ENCODE measurements around the gene R3HDM1.

Gene R3HDM1

GRCh38 chr2:135551356-135551755 is 20.1 kb downstream of the R3HDM1 start:
- TF ChIP-seq GATA3 (IDR thresholded peaks at IDR 0.05; ENCODE audit: low read depth, low read length) (no peak), GATA2 (IDR thresholded peaks at IDR 0.05; ENCODE audit: low read depth, low read length) (no peak)

- TF ChIP-seq GATA2 (IDR thresholded peaks at IDR 0.05; ENCODE audit: low read depth, low read length) (no peak), GATA3 (IDR thresholded peaks at IDR 0.05; ENCODE audit: low read depth, low read length) (no peak)
These were observed 21.6 kb downstream of the R3HDM1 start for GRCh38 chr2:135552887-135553286.

GRCh38 chr2:135555311-135555710 is 24.0 kb downstream of the R3HDM1 start:
- TF ChIP-seq GATA3 (IDR thresholded peaks at IDR 0.05; ENCODE audit: low read depth, low read length) = no peak
- no peak for TF ChIP-seq GATA2 (IDR thresholded peaks at IDR 0.05; ENCODE audit: low read depth, low read length)

GRCh38 chr2:135557530-135557929 is 26.2 kb downstream of the R3HDM1 start:
- no peak for TF ChIP-seq GATA2 (IDR thresholded peaks at IDR 0.05; ENCODE audit: low read depth, low read length)
- no peak for TF ChIP-seq GATA3 (IDR thresholded peaks at IDR 0.05; ENCODE audit: low read depth, low read length)

- TF ChIP-seq GATA3 (IDR thresholded peaks at IDR 0.05; ENCODE audit: low read depth, low read length) (no peak), GATA2 (IDR thresholded peaks at IDR 0.05; ENCODE audit: low read depth, low read length) (no peak)
These were observed 30.6 kb downstream of the R3HDM1 start for GRCh38 chr2:135561925-135562324.

GRCh38 chr2:135563793-135564192 is 32.5 kb downstream of the R3HDM1 start:
- TF ChIP-seq GATA2 (IDR thresholded peaks at IDR 0.05; ENCODE audit: low read depth, low read length) (no peak), GATA3 (IDR thresholded peaks at IDR 0.05; ENCODE audit: low read depth, low read length) (no peak)

GRCh38 chr2:135570884-135571283 is 39.6 kb downstream of the R3HDM1 start:
- TF ChIP-seq GATA3 (IDR thresholded peaks at IDR 0.05; ENCODE audit: low read depth, low read length) (no peak), GATA2 (IDR thresholded peaks at IDR 0.05; ENCODE audit: low read depth, low read length) (no peak)

- no peak for TF ChIP-seq GATA2 (IDR thresholded peaks at IDR 0.05; ENCODE audit: low read depth, low read length)
- TF ChIP-seq GATA3 (IDR thresholded peaks at IDR 0.05; ENCODE audit: low read depth, low read length) = no peak
These were observed 42.3 kb downstream of the R3HDM1 start for GRCh38 chr2:135573620-135574019.

- TF ChIP-seq GATA2 (IDR thresholded peaks at IDR 0.05; ENCODE audit: low read depth, low read length) (no peak), GATA3 (IDR thresholded peaks at IDR 0.05; ENCODE audit: low read depth, low read length) (no peak)
These were observed 50.0 kb downstream of the R3HDM1 start for GRCh38 chr2:135581282-135581681.

- no peak for TF ChIP-seq GATA3 (IDR thresholded peaks at IDR 0.05; ENCODE audit: low read depth, low read length)
- TF ChIP-seq GATA2 (IDR thresholded peaks at IDR 0.05; ENCODE audit: low read depth, low read length) = no peak
These were observed 51.1 kb downstream of the R3HDM1 start for GRCh38 chr2:135582383-135582782.

- TF ChIP-seq GATA2 (IDR thresholded peaks at IDR 0.05; ENCODE audit: low read depth, low read length) (no peak), GATA3 (IDR thresholded peaks at IDR 0.05; ENCODE audit: low read depth, low read length) (no peak)
These were observed 54.3 kb downstream of the R3HDM1 start for GRCh38 chr2:135585586-135585985.

- TF ChIP-seq GATA2 (IDR thresholded peaks at IDR 0.05; ENCODE audit: low read depth, low read length) (no peak), GATA3 (IDR thresholded peaks at IDR 0.05; ENCODE audit: low read depth, low read length) (no peak)
These were observed 54.9 kb downstream of the R3HDM1 start for GRCh38 chr2:135586148-135586547.

GRCh38 chr2:135587958-135588357 is 56.7 kb downstream of the R3HDM1 start:
- TF ChIP-seq GATA2 (IDR thresholded peaks at IDR 0.05; ENCODE audit: low read depth, low read length) (no peak), GATA3 (IDR thresholded peaks at IDR 0.05; ENCODE audit: low read depth, low read length) (no peak)

- TF ChIP-seq GATA2 (IDR thresholded peaks at IDR 0.05; ENCODE audit: low read depth, low read length) (no peak), GATA3 (IDR thresholded peaks at IDR 0.05; ENCODE audit: low read depth, low read length) (no peak)
These were observed 59.5 kb downstream of the R3HDM1 start for GRCh38 chr2:135590619-135591260.

GRCh38 chr2:135600915-135601314 is 69.6 kb downstream of the R3HDM1 start:
- no peak for TF ChIP-seq GATA3 (IDR thresholded peaks at IDR 0.05; ENCODE audit: low read depth, low read length)
- no peak for TF ChIP-seq GATA2 (IDR thresholded peaks at IDR 0.05; ENCODE audit: low read depth, low read length)

GRCh38 chr2:135603543-135603942 is 72.3 kb downstream of the R3HDM1 start:
- TF ChIP-seq GATA3 (IDR thresholded peaks at IDR 0.05; ENCODE audit: low read depth, low read length) (no peak), GATA2 (IDR thresholded peaks at IDR 0.05; ENCODE audit: low read depth, low read length) (no peak)

All from SH-SY5Y (cell line).